HG03060 (cell line): ENCODE data around the gene ATG5.
"Not testable (repeated sequence)": the region's sequence is repeated elsewhere in the genome, so short reads cannot be mapped to it uniquely, and the experiment has no call there.

Experiments
- ATAC-seq: cut with Tn5 transposase; IDR thresholded peaks from one replicate; pipeline ENCODE4 v1.9.1; 2021; ENCODE audit warnings: low read depth, moderate number of reproducible peaks; ENCODE audit not compliant: unreplicated experiment

The ATG5 gene

GRCh38 chr6:106264433-106264832 is 61.1 kb downstream of the ATG5 start:
- not testable (repeated sequence) for ATAC-seq

DNA sequence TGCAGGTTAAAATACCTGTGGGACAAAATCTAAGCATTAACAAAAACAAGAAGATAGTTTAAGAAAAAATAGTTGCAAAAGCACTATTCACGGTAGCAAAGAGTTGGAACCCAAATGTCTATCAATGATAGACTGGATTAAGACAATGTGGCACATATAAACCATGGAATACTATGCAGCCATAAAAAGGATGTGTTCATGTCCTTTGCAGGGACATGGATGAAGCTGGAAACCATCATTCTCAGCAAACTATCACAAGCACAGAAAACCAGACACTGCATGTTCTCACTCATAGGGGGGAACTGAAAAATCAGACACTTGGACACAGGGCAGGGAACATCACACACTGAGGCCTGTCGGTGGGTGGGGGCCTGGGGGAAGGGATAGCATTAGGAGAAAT is 65.8 kb downstream of the ATG5 start:
- not testable (repeated sequence) for ATAC-seq

DNA sequence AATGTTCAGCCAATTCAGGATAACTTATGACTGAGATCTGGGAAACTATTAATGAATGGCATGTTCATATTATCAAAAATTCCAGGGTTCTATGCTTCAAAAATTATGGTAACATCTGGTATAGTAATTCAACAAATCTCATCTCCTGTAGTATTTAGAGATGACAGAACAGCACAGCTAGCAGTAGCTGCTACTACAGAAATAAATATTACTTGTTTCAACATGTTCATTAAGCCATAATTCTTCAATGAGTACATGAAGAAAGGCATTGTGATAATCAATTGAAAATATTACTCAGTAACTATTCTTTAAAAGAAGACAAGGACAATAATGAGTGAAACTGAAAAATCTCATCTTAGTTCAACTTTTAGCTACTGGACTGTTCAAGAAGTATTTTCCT is 66.8 kb downstream of the ATG5 start:
- no peak for ATAC-seq

DNA sequence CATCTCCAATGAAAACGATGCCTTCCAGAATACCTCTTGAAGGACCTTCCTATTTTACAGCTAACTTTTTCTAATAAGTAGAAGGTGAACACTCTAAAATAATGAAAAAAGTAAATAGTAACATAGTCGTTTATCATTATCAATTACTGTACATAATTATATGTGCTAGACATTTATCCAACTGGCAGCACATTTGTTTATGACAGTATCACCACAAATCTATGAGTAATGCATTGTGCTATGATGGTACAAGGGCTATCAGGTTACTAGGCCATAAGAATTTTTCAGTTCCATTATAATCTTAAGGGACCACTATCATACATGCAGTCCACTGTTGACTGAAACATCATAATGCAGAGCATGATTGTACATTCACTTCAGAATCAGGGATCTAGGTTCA is 68.4 kb downstream of the ATG5 start:
- ATAC-seq, result no peak

GRCh38 chr6:106256201-106256968 is 69.2 kb downstream of the ATG5 start:
- no peak for ATAC-seq

- ATAC-seq, result no peak
Measured at GRCh38 chr6:106255306-106255705, 70.3 kb downstream of the ATG5 start.

DNA sequence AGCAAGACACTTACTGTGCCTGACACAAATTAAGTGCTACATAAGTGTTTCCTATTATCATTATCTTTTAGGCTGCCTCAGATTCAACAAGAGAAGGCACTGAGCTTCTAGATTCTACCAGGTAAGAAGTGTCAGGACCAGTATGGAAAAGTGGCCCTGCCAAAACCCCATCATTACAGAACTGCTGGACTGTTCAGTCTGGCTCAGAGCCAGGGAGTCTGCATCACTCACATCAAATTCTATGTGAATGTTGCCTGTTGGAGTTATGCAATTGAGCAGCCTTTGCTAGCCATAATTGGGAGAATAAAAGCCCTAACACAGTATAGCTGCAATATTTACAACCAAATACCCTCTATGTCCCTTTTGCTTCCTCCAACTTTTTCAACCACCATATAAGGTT is 70.9 kb downstream of the ATG5 start:
- ATAC-seq, result no peak

DNA sequence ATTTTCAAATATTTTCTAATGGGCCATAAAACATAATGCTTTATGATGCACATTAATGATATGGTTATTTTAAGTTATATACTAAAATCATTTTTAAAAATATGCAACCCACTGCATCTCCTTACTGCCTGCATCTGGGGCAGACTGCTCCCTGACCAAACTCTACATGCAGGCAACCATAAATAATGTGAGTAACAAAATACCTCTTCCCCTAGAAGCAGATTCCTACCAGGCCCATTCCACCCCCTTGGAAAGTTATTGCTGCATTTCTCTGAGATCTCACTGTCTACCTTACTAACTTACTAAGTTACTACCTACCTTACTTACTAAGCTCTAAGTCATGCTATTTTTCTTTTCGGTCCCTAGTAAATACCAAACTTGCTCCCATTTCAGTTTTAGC is 71.8 kb downstream of the ATG5 start:
- ATAC-seq, result no peak

DNA sequence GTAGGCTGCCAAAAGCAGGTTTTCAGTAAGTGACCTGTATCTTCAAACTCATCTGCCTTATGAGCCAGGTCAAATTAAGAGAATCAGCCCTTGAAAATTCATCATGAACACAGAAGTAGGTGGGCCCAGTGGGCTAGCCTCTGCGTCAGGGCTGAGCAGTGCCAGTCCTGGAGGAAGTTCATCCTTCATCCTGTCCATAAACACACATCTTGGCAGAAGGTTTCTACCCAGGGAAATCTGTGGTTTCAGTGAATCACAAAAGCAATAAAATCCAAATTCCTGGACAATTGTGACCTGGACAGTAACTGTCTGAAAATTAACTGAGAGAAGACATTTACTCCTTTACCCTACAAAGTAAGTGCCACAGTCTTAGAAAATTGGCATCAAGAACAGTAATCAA is 72.4 kb downstream of the ATG5 start:
- no peak for ATAC-seq

GRCh38 chr6:106252687-106253086 is 72.9 kb downstream of the ATG5 start:
- ATAC-seq, result no peak

DNA sequence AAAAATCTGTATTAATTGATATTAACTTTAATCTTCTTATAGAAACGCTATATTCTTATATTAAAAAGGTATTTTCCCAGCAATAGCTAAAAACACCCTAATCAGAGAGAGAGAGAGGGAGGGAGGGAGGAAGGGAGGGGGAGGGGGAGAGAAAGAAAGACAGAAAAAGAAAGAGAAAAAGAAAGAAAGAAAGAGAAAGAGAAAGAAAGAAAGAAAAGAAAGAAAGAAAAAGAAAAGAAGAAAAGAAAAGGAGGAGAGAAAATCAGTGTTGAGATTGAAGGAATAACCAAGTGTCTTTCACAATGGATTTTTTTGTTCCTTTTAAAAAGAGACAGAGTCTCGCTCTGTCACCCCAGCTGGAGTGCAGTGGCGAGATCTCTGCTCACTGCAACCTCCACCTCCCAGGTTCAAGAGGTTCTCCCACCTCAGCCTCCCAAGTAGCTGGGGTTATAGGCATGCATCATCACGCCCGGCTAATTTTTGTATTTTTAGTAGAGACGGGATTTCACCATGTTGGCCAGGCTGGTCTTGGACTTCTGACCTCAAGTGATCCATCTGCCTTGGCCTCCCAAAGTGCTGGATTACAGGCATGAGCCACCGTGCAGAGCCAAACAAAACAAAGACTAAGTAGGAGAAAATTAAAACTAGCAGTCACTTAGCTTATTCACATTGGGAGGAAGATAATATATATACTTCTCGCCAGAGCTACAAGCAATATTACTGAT is 73.9 kb downstream of the ATG5 start:
- ATAC-seq, result not testable (repeated sequence)

DNA sequence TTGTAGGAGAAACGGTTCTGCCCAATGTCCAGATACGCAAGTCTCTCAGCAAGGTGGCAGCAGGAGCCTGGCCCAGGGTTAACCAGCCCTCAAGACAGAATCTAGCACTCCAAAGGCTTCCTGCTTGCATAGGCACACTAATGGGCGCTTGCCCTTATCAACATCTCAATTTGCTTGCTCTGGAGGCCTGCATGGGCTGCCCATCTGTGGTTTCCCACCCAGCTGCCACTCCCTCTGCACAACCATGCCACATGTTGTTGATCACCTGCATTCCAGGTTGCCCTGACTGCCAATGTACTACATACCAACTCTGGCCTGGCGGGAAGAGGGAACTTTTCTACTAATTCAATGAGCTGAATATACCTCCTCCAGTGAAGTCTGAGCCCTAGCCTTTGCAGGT is 74.6 kb downstream of the ATG5 start:
- ATAC-seq, result no peak

DNA sequence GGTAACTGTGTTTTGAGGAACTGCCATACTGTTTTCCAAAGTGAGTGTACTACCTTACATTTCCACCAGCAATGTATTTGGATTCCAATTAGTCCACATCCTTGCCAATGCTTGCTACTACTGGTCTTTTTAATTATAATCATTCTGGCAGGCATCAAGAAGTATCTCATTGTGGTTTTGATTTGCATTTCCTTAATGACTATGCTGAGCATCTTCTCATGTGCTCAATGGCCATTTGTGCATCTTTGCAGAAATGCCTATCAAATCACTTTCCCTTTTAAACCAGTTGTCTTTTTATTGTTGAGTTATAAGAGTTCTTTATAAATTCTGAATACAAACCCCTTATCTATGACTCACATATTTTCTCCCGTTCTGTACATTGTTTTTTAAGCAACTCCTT is 75.9 kb downstream of the ATG5 start:
- ATAC-seq, result no peak

- no peak for ATAC-seq
Measured at GRCh38 chr6:106247733-106248132, 77.8 kb downstream of the ATG5 start.

- no peak for ATAC-seq
Measured at GRCh38 chr6:106247293-106247692, 78.3 kb downstream of the ATG5 start.

GRCh38 chr6:106244931-106245330 is 80.6 kb downstream of the ATG5 start:
- no peak for ATAC-seq

DNA sequence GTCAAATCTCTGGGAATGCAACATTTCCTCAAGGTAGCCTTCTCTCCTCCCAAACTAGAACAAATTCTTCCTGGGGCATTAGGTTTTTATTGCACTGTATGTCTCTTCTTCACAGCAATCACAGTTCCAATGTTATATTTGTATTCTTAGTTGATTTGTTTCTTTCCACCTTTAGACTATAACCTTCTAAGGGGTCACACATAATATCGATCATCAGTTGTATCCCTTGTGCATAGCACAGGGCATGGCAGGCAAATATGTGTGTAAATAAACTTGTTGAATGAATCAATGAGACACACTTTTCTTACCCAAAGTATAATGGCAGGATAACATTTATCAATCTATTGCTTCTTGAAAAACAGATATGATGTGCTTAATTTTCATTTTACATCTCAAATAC is 81.0 kb downstream of the ATG5 start:
- no peak for ATAC-seq

GRCh38 chr6:106243261-106243660 is 82.3 kb downstream of the ATG5 start:
- ATAC-seq, result no peak

- no peak for ATAC-seq
Measured at GRCh38 chr6:106241498-106241897, 84.1 kb downstream of the ATG5 start.

GRCh38 chr6:106237286-106237685 is 88.3 kb downstream of the ATG5 start:
- ATAC-seq, result no peak

GRCh38 chr6:106229876-106230445 is 95.6 kb downstream of the ATG5 start:
- ATAC-seq, result not testable (repeated sequence)
